ENCODE data around the gene HBA2.
"Not testable (repeated sequence)": the region's sequence is repeated elsewhere in the genome, so short reads cannot be mapped to it uniquely, and the experiment has no call there.

The HBA2 gene

GRCh38 chr16:172374-172941 is at the start of gene HBA2:
HBA2 (plus strand) TSS chr16:172876; CDS start chr16:172913, 37 bp downstream.
- DNase-seq (ENCODE audit: low spot score) = not testable (repeated sequence)

DNA sequence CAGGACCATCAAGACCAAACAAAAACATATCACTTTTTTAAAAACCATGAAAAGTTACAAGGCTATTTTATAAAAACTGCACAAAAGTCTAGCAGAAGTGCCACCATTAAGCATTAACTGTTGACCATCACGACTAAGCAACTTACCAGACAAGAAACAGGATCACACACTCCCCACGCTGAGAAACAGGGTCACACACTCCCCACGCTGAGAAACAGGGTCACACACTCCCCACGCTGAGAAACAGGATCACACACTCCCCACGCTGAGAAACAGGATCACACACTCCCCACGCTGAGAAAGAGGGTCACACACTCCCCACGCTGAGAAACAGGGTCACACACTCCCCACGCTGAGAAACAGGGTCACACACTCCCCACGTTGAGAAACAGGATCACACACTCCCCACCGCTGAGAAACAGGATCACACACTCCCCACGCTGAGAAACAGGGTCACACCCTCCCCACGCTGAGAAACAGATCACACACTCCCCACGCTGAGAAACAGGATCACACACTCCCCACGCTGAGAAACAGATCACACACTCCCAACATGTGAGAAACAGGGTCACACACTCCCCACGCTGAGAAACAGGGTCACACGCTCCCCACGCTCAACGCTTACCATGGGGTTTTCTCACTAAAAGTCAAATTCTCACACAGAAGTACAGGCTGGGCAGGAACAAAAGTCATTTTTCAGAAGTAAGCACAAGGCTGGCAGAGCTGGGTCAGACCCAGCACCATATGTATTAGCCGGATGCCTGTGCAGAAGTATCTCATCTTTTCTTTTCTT is 48.9 kb upstream of the HBA2 start:
- not testable (repeated sequence) for DNase-seq (ENCODE audit: low spot score)

DNA sequence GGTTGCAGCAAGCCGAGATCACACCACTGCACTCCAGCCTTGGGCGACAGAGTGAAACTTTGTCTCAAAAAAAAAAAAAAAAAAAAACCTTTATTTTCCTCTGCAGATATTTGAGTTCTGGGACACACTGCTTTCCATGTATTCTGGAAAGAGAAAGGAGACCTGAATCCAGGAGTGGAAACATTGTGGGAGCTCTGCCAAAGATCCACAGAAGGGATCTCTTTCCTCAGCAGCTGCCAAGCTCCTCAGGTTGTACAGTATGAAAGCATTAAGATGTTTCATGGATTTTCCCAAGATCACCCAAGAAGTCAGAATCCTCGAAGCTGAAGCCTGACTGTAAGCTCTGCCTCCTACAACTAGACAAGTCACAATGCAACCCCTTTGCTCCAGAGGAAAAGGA is 47.7 kb upstream of the HBA2 start:
- DNase-seq (ENCODE audit: low spot score) = no peak

GRCh38 chr16:129075-129474 is 43.6 kb upstream of the HBA2 start:
- DNase-seq (ENCODE audit: low spot score) = no peak

GRCh38 chr16:130533-131173 is 42.0 kb upstream of the HBA2 start:
- DNase-seq (ENCODE audit: low spot score) = no peak

- DNase-seq (ENCODE audit: low spot score) = no peak
Measured at GRCh38 chr16:132120-132519, 40.6 kb upstream of the HBA2 start.

DNA sequence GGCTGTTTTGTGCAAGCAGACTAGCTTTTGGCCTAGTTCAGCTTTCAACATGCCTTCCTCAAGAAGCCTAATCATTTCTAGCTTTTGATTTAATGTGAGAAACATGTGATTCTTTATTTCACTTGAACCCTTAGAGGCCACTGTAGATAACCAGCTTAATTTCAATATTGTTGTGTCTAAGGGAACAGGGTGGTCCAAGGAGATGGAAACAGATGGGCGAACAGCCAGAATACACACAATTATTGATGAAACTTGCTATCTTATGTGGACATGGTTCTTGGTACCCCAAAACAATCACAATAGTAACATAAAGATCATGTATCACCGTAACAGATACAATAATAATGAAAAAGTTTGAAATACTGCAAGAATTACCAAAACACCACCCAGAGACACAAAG is 39.0 kb upstream of the HBA2 start:
- no peak for DNase-seq (ENCODE audit: low spot score)

DNA sequence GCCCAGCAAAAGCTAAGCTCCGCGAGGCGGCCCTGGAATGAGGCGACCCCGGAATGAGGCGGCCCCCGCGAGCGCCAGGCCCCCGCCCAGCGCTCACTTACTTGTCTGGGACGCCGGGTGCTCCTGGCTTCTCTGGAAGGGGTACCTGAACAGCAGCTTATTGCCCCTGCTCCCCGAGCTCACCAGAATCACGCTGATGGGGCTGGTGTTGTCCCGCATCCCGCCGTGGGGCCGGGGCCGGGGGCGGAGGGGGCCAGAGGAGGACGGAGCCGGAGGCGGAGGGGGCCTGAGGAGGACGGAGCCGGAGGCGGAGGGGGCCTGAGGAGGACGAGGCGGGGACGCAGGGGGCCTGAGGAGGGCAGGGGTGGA is 34.6 kb upstream of the HBA2 start:
- DNase-seq (ENCODE audit: low spot score) = peak; percentile 48

DNA sequence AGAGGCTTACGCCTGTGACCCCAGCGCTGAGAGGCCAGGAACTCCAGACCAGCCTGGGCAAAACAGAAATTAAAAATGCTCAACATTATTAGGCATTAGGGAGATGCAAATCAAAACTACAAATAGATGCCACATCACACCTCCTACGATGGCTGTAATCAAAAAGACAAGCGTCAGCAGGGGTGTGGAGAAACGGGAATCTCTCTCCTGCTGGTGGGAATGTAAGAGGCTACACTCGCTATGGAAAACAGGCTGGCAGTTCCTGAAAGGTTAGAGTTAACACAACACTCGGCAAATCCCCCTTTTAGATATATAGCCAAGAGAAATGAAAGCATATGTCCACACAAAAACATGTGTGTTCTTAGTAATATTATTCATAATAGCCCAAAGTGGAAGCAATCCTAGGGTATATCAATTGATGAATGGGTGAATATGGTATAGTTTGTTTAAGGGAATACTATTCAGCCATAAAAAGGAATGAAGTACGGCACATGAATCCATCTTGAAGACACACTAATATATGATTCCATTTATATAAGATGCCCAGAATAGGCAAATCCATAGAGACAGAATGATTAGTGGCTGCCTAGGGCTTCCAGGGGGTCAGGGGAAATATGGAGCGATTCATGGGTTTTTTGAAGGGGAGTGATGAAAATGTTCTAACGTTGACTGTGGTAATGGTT is 32.4 kb upstream of the HBA2 start:
- no peak for DNase-seq (ENCODE audit: low spot score)

DNA sequence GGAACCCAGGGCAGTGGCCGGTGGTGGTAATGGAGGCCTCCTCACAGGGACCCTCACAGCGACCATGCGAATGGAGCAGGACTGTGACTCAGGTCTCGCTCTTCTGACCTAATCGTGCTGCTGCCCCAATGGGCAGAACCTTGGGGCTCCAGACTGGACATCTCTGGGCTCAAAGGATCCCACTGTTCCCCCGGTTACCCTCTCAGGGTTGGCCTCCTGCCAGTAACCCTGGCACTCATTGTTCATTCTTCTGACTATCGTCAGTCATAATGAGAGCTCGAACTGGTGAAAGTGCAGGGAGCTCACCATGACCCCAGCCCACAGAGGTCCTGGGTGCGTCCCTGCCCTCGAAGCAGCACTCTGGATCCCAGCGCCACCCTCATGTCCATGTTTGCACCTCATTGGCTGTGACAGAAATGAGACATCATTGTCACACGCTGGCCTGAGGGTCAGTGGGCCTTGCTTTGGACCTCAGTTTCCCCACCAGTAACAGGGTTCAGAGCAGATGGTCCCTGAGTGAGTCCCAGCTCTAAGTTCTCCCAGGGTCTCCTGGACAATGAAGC is 30.2 kb upstream of the HBA2 start:
- DNase-seq (ENCODE audit: low spot score) = no peak

DNA sequence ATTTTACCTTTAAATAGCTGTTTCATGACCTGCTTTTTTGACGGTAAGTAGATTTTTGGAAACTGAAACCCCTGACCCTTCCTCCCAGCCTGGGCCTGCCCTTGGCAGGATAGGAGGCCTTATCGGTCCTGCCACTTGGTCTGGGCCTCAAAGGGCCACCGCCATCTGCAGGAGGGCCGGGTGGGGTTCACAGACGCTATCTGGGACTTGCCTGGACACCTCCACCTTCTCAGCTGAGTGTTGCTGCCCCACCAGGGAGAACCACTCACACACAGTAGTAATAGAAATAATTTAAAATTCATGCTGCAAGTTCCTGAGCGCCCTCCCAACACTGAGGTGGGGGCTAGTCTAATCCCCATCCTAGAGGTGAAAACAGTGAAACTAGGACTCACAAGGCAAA is 29.6 kb upstream of the HBA2 start:
- DNase-seq (ENCODE audit: low spot score) = no peak

- peak; percentile 45 for DNase-seq (ENCODE audit: low spot score)
Measured at GRCh38 chr16:143456-143855, 29.2 kb upstream of the HBA2 start.

DNA sequence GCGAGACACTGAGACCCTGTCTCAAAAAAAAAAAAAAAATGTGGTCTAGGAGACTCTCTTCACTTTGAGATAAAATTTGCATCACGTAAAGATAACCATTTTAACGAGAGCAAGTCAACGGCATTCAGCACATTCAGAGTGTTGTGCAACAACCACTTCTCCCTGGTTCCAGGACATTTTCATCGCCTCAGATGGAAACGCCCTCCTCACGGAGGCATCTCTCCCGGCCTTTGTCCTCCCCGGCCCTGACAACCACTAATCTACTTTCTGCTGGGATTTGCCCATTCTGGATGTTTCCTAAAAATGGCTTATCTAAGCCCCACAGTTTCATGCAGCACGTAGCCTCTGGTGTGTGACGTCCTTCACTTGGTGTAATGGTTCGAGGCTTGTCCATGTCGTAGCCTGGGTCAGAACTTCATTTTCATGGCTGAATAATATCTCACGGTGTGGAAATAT is 27.9 kb upstream of the HBA2 start:
- DNase-seq (ENCODE audit: low spot score) = no peak

DNA sequence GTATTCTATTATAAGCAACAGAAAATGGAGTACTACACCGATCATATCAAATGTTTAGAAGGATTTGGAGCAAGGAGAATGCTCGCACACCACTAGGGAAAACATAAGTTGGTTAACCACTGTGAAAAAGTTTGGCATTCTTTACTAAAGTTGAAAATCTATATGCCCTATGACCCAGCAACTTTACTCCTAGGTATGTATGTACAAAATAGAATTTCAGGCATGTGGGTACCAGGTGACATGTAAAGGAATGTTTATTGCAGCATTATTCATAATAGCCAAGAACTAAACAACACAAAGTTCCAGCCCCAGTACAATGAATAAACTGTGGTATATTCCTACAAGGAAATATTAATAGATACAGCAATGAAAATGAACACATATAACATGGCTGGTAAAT is 26.0 kb upstream of the HBA2 start:
- DNase-seq (ENCODE audit: low spot score) = no peak

GRCh38 chr16:149024-149660 is 23.5 kb upstream of the HBA2 start:
- DNase-seq (ENCODE audit: low spot score) = peak; percentile 69

DNA sequence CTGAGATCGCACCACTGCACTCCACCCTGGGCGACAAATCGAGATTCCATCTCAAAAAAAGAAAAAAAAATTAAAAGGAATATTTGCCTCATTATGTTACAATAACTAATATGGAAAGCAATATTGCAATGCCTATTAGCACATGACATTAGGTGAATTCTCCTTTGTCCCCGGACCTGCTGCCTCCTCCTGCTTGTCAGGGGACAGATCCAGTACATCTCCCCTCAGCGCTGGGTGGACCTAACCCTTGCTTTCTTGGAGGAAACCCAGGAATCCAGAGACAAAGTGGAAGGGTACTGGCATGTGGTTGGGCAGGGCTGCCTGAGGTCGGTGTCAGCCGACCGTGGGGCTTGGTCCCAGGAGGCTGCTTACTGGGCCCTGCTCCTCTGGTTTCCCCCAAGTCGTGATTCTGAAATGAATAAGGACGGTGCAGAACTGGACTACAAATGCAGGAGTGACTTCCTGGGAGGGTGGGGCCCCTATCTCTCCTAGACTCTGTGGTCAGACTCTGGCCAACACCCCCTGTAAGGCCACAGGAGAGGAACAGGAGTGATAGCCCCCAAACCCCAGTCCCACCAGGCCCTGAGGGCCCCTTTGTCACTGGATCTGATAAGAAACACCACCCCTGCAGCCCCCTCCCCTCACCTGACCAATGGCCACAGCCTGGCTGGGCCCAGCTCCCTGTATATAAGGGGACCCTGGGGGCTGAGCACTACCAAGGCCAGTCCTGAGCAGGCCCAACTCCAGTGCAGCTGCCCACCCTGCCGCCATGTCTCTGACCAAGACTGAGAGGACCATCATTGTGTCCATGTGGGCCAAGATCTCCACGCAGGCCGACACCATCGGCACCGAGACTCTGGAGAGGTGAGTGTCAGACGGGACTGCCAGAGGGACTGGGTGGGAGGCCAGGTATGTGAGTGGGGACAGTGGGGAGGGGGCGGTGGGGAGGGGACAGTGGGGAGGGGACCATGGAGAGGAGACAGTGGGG is 20.2 kb upstream of the HBA2 start, which contains the start of gene HBZ:
Gene HBZ (plus strand): TSS at position 504 of the 988 bp plus-strand sequence. CDS start 266 bp downstream, at position 770.
- no peak for DNase-seq (ENCODE audit: low spot score)

- DNase-seq (ENCODE audit: low spot score) = not testable (repeated sequence)
Measured at GRCh38 chr16:153129-153521, 19.6 kb upstream of the HBA2 start.

DNA sequence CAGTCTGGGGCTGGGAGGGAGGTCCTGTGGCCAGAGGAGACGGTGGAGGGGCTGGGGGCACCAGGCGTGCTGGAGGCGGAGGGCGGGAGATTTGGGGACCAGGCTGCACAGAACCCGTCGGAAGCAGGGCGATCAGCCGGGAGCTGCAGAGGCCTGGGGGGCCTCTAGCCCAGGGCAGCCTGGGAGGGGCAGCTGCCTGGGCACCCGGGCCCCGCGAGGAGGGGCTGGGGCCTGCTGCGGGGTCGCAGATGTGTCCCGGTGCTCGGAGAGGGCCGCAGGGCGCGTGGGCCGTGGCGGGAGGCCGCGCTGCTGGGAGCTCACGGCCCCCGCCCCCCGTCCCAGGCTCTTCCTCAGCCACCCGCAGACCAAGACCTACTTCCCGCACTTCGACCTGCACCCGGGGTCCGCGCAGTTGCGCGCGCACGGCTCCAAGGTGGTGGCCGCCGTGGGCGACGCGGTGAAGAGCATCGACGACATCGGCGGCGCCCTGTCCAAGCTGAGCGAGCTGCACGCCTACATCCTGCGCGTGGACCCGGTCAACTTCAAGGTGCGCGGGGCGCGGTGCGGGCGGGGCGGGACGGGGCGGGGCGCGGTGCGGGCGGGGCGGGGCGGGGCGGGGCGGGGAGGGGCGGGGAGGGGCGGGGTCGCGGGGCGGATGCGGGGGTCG is 19.0 kb upstream of the HBA2 start:
- DNase-seq (ENCODE audit: low spot score) = not testable (repeated sequence)

DNA sequence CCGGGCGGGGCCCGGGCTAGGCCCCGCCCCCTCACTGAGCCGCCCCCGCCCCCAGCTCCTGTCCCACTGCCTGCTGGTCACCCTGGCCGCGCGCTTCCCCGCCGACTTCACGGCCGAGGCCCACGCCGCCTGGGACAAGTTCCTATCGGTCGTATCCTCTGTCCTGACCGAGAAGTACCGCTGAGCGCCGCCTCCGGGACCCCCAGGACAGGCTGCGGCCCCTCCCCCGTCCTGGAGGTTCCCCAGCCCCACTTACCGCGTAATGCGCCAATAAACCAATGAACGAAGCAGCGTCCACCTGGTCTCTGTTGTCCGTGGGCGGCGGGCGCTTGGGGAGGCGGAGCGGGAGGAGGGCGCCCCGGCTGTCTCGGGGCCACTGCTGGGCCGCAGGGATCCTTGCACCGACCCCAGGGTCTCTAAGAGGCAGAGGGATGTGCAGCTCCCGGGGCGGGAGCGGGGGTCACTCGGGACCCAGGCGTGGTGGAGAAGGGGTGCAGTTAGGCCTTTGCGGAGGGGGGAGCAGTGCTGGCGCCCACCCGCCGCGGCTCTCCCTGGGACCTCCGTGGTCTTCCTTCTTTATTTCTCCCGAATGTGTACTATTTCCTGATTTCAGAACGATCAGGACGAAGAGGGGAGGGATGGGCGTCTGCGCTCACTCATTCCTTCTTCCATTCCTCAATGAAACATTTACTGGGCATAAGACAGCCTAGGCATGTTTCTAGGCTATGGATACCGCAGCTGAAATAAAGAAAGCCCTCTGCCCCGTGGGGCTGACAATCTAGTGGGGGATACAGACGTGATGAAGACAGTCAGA is 18.3 kb upstream of the HBA2 start:
- DNase-seq (ENCODE audit: low spot score) = no peak

All from hepatic stellate cell (primary cell).